GM19035 (cell line): ENCODE measurements around the gene PAPLN.
"Not testable (repeated sequence)": the region's sequence is repeated elsewhere in the genome, so short reads cannot be mapped to it uniquely, and the experiment has no call there.

ENCODE experiments used
- ATAC-seq: cut with Tn5 transposase; IDR thresholded peaks from one replicate; pipeline ENCODE4 v1.9.1; 2021; ENCODE audit not compliant: unreplicated experiment

PAPLN gene, protein sequence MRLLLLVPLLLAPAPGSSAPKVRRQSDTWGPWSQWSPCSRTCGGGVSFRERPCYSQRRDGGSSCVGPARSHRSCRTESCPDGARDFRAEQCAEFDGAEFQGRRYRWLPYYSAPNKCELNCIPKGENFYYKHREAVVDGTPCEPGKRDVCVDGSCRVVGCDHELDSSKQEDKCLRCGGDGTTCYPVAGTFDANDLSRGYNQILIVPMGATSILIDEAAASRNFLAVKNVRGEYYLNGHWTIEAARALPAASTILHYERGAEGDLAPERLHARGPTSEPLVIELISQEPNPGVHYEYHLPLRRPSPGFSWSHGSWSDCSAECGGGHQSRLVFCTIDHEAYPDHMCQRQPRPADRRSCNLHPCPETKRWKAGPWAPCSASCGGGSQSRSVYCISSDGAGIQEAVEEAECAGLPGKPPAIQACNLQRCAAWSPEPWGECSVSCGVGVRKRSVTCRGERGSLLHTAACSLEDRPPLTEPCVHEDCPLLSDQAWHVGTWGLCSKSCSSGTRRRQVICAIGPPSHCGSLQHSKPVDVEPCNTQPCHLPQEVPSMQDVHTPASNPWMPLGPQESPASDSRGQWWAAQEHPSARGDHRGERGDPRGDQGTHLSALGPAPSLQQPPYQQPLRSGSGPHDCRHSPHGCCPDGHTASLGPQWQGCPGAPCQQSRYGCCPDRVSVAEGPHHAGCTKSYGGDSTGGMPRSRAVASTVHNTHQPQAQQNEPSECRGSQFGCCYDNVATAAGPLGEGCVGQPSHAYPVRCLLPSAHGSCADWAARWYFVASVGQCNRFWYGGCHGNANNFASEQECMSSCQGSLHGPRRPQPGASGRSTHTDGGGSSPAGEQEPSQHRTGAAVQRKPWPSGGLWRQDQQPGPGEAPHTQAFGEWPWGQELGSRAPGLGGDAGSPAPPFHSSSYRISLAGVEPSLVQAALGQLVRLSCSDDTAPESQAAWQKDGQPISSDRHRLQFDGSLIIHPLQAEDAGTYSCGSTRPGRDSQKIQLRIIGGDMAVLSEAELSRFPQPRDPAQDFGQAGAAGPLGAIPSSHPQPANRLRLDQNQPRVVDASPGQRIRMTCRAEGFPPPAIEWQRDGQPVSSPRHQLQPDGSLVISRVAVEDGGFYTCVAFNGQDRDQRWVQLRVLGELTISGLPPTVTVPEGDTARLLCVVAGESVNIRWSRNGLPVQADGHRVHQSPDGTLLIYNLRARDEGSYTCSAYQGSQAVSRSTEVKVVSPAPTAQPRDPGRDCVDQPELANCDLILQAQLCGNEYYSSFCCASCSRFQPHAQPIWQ

DNA sequence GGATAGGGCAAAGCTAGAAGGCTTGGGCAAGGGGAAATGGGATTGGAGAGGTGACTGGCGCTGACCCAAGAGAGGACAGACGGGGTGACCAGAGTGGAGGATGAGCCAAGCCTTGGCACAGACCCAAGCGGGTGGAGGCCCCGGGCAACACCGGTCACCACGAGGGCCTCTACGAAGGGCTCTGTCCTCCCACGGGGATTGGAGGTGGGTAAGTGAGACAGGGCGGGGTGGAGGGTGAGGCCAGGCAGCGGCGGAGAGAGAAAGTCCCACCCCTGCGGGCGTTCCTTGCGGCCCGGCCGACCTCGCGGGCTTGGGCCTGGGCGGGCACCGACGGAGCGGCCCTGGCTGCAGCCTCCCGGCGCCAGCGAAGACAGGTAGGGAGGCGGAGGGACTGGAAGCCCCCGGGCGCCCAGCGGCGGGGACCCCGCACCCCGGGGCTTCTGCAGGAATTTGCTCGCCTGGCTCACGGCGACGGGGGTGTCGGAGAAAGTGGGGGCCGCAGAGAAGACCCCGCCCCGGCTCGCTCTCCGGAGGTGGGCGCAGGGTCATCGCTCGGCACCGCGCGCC, at the start of gene PAPLN:
Gene PAPLN, plus strand, starts transcription at position 288 of the 567 bp plus-strand sequence. CDS start 2,273 bp downstream, outside the sequence.
- ATAC-seq = no peak

DNA sequence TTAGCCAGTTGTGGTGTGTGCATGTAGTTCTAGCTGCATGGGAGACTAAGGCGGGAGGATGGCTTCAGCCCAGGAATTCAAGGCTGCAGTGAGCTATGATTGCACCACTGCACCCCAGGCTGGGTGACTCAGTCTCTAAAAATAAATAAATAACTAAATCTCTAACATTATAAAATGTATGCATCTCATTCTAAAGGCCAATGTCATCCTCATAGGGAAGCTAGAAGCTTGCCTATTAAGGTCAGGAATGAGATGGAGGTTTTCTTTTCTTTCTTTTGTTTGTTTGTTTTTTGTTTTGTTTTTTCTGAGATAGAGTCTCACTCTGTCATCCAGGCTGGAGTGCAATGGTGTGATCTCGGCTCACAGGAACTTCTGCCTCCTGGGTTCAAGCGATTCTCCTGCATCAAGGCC, 48.8 kb upstream of the PAPLN start:
- ATAC-seq = no peak

DNA sequence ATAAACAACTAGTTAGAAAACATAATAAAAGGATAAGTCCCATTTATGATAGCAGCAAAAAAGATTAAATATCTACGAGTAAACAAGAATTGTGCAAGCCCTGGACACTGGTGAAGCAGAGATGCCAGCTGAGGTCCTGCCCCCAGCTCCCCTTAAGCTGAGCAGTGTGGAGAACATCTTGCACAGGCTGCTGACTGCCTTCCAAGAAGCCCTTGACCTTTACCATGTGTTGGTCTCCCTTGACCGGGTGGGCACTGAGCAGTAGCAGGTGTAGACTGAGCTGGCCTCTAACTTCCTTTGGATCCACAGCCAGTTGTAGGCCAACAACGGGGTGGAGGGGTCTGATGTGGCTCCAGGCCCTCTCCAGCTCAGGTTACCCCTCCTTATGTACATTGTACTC, 47.7 kb upstream of the PAPLN start:
- no peak for ATAC-seq

DNA sequence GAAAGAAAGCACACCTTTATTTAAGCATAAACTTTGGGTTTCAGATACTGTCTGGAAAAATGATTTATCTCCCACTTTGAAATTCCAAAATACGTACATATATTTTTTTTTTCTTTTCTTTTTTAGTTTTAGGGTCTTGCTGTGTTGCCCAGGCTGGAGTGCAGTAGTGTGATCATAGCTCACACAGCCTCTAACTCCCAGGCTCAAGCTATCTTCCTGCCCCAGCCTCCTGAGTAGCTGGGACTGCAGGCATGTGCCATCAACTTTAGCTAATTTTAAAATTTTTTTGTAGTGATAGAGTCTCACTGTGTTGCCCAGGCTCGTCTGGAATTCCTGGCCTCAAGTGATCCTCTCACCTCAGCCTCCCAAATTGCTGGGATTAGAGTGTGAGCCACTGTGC, 45.9 kb upstream of the PAPLN start:
- ATAC-seq = no peak

DNA sequence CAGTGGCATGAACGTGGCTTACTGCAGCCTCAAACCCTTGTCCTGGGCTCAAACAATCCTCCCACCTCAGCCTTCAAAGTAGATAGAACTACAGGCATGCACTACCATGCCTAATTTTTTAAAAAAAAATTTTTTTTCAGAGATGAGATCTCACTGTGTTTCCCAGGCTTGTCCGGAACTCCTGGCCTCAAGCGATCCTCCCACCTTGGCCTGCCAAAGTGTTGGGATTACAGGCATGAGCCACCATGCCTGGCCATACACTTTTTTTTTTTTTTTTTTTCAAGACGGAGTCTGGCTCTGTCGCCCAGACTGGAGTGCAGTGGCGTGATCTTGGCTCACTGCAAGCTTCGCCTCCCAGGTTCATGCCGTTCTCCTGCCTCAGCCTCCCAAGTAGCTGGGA, 43.0 kb upstream of the PAPLN start:
- not testable (repeated sequence) for ATAC-seq

DNA sequence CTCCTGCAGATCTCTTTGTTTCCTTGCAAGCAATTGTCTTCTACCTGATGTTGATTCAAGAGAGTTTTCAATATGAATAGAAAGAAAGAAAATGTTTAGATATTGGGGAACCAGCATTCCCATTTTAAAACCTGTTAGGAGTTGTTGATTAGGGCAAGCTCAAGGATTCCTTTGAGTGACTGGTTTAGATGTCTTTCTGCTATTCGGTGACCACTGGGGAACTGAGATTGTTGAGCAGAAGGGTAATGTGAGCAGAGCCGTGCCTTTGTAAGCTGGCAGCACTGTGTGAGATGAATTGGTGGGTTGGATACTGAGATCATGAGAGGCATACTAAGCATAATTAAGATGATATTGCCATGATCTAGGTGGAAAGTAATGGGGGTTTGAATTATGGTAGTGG, 39.1 kb upstream of the PAPLN start:
- no peak for ATAC-seq

DNA sequence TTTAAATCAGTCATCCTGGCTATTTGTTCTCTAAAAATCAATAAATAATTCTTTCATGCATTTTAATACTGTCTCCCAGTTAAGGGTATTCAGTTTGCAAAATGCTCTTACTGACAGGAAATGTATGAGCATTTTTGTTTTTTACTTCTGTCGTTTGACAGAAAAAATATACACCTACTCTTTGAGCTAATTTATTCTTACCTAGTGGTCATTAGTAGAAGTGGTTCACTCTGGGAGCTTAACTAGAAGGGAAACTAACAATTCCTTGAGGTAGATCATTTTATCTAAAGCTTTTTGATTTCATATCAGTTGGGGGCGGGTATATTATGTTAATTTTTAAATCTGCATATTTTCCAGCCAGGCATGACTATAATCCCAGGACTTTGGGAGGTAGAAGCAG, 33.8 kb upstream of the PAPLN start:
- no peak for ATAC-seq

DNA sequence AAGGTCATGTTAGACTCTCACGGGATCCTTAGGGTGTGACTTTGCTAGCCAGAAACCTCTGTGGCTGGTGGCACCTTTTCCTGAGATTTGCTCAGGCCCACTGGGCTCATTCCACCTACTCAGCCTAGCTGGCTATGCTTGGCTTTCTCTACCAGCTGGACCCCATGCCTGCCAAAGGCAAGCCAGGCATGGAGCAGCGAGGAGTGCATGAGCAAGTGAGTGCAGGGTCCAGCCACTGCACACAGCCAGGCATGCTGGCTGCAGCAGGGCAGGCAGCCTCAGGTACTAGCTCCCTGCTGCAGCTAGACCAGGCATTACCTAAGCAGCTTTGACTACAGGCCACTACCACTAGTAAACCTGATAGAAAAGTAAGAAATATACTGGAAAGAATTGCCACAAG, 29.7 kb upstream of the PAPLN start:
- ATAC-seq = no peak

DNA sequence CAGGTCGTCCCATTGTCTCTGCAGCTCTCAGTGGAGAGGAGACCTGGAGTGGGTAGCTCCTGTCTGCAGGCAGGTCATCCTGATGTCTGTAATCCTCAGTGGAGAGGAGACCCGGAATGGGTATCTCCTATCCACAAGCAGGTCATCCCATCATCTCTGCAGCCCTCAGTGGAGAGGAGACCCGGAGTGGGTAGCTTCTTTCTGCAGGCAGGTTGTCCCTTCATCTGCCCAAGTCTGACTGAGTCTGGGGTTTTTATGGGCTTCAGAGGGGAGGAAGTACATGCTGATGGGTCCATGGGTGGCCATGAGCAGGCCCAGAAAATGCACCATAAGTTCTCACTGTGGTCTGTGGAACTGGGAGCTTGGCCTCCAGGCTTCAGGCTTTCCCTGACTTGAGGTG, 28.9 kb upstream of the PAPLN start:
- ATAC-seq = no peak

DNA sequence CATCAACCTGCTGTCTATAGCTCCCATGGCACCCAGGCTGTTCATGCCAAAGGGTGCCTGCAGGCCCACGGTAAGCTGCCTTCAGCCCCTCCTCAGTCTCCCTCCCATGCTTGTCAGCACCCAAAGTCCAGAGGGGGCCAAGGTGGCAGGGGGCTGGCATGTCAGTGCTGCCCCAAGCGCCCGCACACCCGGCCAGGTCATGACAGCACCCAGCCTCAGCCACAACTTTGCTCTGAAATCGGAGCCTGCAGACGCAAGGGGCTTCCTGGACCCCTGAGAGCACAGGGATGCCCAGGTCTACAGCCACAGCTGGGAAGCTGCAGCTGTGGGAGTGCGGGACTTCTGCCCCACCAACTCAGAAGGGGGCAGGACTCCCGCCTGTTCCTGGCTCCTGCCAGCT, 28.5 kb upstream of the PAPLN start:
- ATAC-seq = no peak

DNA sequence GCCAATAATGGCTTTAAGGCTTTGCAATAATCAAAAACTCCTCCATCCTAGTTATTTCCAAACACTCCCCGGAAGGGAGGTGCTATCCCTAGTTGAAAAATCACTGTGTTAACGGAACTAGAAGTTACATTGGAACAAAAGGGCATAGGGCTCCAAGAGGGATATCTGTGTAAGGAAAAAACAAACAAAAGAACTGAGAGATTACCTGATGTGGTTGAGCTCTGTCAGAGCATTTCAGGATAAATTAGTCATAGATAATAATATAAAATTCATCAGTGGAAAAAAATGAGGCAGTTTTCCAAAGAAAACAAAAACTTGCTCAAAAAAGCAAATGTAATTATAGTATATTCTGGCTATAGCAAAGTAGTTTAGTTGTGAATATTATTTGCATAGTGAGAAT, 27.4 kb upstream of the PAPLN start:
- ATAC-seq = no peak

DNA sequence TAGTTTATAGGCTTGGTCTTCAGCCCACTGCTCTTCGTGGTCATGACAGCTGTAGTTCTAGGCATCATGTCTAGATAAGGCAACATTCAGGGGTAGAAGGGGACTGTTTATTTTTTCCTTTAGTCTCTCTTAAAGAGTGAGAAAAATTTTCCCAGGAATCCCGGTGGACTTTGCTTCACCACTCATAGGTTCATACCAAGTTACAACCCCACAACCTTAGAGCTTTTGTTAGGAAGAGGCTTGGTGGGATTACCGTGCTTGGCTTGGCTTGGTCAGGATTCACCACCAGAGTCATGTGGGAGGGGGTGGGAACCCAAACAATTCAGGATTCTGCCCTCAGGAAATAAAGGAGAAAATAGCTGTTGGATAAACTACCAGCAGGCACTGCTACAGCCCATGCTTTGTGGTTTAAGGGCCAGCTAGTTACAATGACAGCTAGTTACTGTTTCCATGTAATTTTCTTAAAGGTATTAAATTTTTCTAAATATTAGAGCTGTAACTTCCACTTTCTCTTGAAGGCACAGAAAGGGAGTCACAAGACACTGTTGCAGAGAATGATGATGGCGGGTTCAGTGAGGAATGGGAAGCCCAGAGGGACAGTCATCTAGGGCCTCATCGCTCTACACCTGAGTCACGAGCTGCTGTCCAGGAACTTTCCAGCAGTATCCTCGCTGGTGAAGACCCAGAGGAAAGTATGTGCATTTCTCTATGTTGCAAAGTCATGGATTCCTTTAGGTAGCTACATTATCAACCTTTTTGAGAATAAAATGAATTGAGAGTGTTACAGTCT, 25.9 kb upstream of the PAPLN start:
- ATAC-seq = no peak

DNA sequence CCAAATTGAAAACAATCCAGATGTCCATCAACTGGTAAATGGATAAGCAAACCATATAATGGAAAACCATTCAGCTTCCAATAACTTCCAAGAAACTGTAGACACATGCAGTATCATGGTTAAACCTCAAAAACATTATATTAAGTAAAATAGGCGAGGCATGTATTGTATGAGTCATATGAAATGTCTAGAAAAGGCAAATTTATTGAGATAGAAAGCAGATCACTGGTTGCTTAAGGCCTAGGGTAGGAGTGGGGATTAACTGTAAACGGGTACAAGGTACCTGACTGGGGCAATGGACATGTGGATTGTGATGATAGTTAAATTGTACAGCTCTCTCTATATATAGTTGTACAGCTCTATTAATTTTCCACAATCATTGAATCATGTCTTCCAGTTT, 21.3 kb upstream of the PAPLN start:
- ATAC-seq = no peak

DNA sequence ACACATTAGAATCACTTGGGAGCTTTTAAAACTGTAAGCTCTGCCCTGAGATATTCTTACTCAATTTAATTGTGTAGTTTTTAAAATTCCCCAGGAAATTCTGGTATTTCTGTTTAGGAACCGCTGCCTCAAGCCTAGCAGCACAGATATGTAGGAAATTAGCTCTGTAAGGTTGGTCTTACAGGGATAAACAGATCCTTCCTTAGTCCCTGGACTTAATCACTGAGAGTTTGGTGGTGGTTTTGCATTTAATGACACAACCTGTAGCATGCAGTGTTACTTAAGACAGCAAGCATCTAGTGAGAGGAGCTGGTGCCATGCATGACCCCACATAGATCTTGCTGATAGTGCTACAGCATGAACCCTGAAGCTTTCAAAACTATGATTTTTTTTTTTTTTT, 19.9 kb upstream of the PAPLN start:
- no peak for ATAC-seq

DNA sequence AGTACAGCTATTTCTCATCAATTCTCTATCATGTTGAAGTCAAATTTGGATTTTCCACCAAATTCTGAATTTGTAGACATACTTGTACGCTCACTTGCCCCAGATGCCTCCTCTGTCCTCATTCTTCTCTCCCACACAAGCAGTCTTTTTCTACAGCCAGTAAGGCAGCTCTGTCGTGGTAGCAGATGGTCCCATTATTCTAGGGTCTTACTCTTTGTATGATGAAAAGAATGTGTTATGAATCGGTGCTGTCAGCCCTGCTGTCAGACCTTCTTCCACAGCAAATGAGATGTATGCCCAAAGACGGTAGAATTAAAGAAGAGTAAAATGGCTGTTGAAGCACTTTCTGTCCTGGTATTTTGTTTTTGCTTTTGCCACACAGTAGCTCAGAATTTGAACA, 17.2 kb upstream of the PAPLN start:
- no peak for ATAC-seq

DNA sequence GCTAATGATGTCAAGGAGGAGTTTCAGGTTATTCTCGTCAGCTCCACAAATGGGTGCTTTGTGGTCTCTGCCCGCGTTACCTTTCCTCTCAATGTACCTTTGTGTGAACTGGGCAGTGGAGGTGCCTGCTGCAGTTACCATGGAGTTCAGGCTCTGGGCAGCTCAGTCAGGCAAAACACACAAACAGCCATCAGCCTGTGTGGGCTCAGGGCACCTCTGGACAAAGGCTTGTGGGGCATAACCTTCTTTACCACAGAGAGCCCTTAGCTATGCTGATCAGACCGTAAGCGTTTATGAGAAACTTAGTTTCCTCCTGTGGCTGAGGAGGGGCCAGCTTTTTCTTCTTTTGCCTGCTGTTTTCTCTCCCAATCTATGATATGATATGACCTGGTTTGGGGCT, 16.7 kb upstream of the PAPLN start:
- ATAC-seq = no peak

DNA sequence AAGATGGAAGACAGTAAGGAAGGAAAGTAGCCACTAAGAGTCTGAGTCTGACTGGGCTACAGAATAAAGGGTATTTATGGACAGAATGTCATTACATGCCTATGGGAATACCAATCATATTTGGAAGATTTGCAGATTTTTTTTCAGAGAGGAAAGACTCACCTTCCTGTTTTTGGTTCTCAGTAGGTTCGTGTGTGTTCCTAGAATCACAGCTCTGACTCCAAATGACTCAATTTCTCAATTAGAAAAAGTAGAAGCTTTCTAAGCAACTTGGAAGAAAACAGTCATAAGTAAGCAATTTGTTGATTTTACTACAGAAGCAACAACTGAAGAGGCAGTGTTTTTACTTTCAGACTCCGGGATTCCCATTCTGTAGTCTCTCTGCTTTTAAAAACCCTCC, 15.4 kb upstream of the PAPLN start:
- ATAC-seq = no peak

DNA sequence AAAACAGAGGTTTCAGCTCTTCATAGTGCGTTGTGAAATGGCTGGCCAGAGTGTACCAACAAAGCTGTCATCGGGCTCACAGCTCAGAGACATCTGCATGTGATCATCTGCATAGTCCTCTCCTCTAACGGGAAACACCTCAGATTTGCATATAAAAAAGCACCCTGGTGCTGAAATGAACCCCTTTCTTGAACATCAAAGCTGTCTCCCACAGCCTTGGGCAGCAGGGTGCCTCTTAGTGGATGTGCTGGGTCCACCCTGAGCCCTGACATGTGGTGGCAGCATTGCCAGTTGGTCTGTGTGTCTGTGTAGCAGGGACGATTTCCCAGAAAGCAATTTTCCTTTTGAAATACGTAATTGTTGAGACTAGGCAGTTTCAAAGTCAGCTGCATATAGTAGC, 14.3 kb upstream of the PAPLN start:
- ATAC-seq = peak; percentile 56

DNA sequence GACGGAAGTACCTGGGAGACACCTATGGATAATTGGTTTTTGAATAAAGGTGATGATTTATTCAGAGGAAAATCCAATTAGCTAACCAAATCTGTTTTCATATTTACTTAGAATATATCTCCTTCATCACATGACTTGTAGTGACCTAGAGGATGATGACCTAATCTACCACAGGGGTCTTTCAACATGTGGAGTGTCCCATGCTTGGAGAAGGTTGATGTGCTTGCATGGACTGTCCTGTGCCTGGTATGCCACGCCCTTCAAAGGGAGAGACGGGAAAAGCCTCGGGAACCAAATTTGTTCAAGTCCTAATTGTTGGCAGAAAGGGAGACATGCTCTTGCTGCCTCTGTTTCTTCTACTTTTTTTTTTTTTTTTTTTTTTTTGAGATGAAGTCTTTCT, 11.8 kb upstream of the PAPLN start:
- no peak for ATAC-seq
